ENCODE results near the gene EZR.

The EZR gene

GRCh38 chr6:158816803-158817727 lies 2.1 kb downstream of the EZR start:
- no peak for TF ChIP-seq CTCF (IDR thresholded peaks at IDR 0.05; ENCODE audit: insufficient read depth, low read depth, low read length, missing control alignments)
- peak; percentile 49 for DNase-seq (ENCODE audit: low read depth)
- H3K4me3 ChIP-seq (ENCODE audit: low read length) = peak overlapping the region; percentile 86

GRCh38 chr6:158816329-158816728 lies 2.8 kb downstream of the EZR start:
- peak; percentile 74 for DNase-seq (ENCODE audit: low read depth)
- TF ChIP-seq CTCF (IDR thresholded peaks at IDR 0.05; ENCODE audit: insufficient read depth, low read depth, low read length, missing control alignments) = no peak
- peak overlapping the region; percentile 86 for H3K4me3 ChIP-seq (ENCODE audit: low read length)

- DNase-seq (ENCODE audit: low read depth) = no peak
- TF ChIP-seq CTCF (IDR thresholded peaks at IDR 0.05; ENCODE audit: insufficient read depth, low read depth, low read length, missing control alignments) = no peak
- peak overlapping the region; percentile 86 for H3K4me3 ChIP-seq (ENCODE audit: low read length)
Observed at GRCh38 chr6:158815907-158816306, 3.3 kb downstream of the EZR start.

GRCh38 chr6:158815379-158815724 lies 3.8 kb downstream of the EZR start:
- TF ChIP-seq CTCF (IDR thresholded peaks at IDR 0.05; ENCODE audit: insufficient read depth, low read depth, low read length, missing control alignments) = no peak
- peak overlapping the region; percentile 86 for H3K4me3 ChIP-seq (ENCODE audit: low read length)
- no peak for DNase-seq (ENCODE audit: low read depth)

GRCh38 chr6:158813032-158813431 lies 6.1 kb downstream of the EZR start:
- no peak for TF ChIP-seq CTCF (IDR thresholded peaks at IDR 0.05; ENCODE audit: insufficient read depth, low read depth, low read length, missing control alignments)
- H3K4me3 ChIP-seq (ENCODE audit: low read length) = peak overlapping the region; percentile 3
- no peak for DNase-seq (ENCODE audit: low read depth)

GRCh38 chr6:158812611-158813010 lies 6.6 kb downstream of the EZR start:
- no peak for TF ChIP-seq CTCF (IDR thresholded peaks at IDR 0.05; ENCODE audit: insufficient read depth, low read depth, low read length, missing control alignments)
- H3K4me3 ChIP-seq (ENCODE audit: low read length) = no peak overlapping the region
- peak; percentile 69 for DNase-seq (ENCODE audit: low read depth)

Measured in epithelial cell of esophagus (primary cell).